GM23338 (cell line): ENCODE results near the gene VSIG10L2. TPM values are rescaled to one million over a fixed set of nuclear protein-coding genes. Genes with fewer than 3 reads are reported as not detected.

Experiments
- ATAC-seq: fragments of 200-7000 bp; cut with Tn5 transposase; 3 replicates; pipeline ENCODE4 v1.9.1; 2020
- DNase-seq: peaks from one replicate; pipeline ENCODE4 v3.0.0-alpha.2; 2015; ENCODE audit warnings: low spot score
- H2AFZ ChIP-seq: fragments of 200-600 bp; sonication (generic); 2 replicates; pipeline ENCODE4 v1.8.0; 2016; ENCODE audit warnings: antibody characterized with exemption, mild to moderate bottlenecking, moderate library complexity
- H3F3A ChIP-seq: fragments of 200-600 bp; sonication (generic); replicated peaks from 2 replicates; pipeline ENCODE4 v1.8.0; 2017; ENCODE audit warnings: antibody characterized with exemption, mixed run types, low read depth
- H3K27ac ChIP-seq: fragments of 200-600 bp; sonication (generic); 2 replicates; pipeline ENCODE4 v1.6.1; 2016; ENCODE audit warnings: low read depth
- H3K27me3 ChIP-seq: fragments of 200-600 bp; sonication (generic); 2 replicates; pipeline ENCODE4 v1.8.0; 2016; ENCODE audit warnings: mild to moderate bottlenecking, mixed run types, moderate library complexity; ENCODE audit not compliant: insufficient read depth
- H3K36me3 ChIP-seq: fragments of 200-600 bp; sonication (generic); 2 replicates; pipeline ENCODE4 v1.8.0; 2016; ENCODE audit warnings: mild to moderate bottlenecking; ENCODE audit not compliant: insufficient read depth
- H3K4me1 ChIP-seq: fragments of 200-600 bp; sonication (generic); 2 replicates; pipeline ENCODE4 v1.8.0; 2016; ENCODE audit warnings: mild to moderate bottlenecking, moderate library complexity; ENCODE audit not compliant: insufficient read depth
- H3K4me2 ChIP-seq: fragments of 200-600 bp; sonication (generic); 2 replicates; pipeline ENCODE4 v1.7.1; 2017; ENCODE audit warnings: mixed run types
- H3K4me3 ChIP-seq: fragments of 200-600 bp; sonication (generic); 2 replicates; pipeline ENCODE4 v1.6.1; 2016; ENCODE audit warnings: mixed run types
- H3K79me2 ChIP-seq: fragments of 200-600 bp; sonication (generic); replicated peaks from 2 replicates; pipeline ENCODE4 v1.8.0; 2017; ENCODE audit warnings: mild to moderate bottlenecking; ENCODE audit not compliant: insufficient read depth
- H3K9me2 ChIP-seq: fragments of 200-600 bp; sonication (generic); 2 replicates; pipeline ENCODE4 v1.8.0; 2017; ENCODE audit not compliant: insufficient read depth
- H4K20me1 ChIP-seq: fragments of 200-600 bp; sonication (generic); replicated peaks from 2 replicates; pipeline ENCODE4 v1.8.0; 2017; ENCODE audit warnings: mild to moderate bottlenecking; ENCODE audit not compliant: insufficient read depth
- H3K27ac Mint-ChIP-seq: 2 replicates; pipeline ENCODE4 v1.8.0; 2020; ENCODE audit warnings: inconsistent platforms, mild to moderate bottlenecking, moderate library complexity, mixed read lengths
- H3K27me3 Mint-ChIP-seq: 3 replicates; pipeline ENCODE4 v1.8.0; 2022; ENCODE audit warnings: low read depth, mild to moderate bottlenecking, moderate library complexity, mixed read lengths, inconsistent platforms; ENCODE audit not compliant: insufficient read depth, poor library complexity
- H3K36me3 Mint-ChIP-seq: 3 replicates; pipeline ENCODE4 v1.8.0; 2021; ENCODE audit warnings: low read depth, mild to moderate bottlenecking, inconsistent platforms, moderate library complexity, mixed read lengths
- H3K4me1 Mint-ChIP-seq: 3 replicates; pipeline ENCODE4 v1.8.0; 2020; ENCODE audit warnings: mild to moderate bottlenecking, inconsistent platforms, mixed read lengths
- H3K4me3 Mint-ChIP-seq: 3 replicates; pipeline ENCODE4 v1.8.0; 2021; ENCODE audit warnings: moderate library complexity, mild to moderate bottlenecking, inconsistent platforms, mixed read lengths
- H3K9me3 Mint-ChIP-seq: 3 replicates; pipeline ENCODE4 v1.8.0; 2020; ENCODE audit warnings: moderate library complexity, mild to moderate bottlenecking, inconsistent platforms, mixed read lengths
- CREB1 ChIP-seq: fragments of 250-450 bp; sonication (Bioruptor Pico); IDR thresholded peaks from 2 replicates; pipeline ENCODE4 v1.5.0; 2020; ENCODE audit warnings: low read depth, mild to moderate bottlenecking, moderate library complexity
- EZH2 ChIP-seq: fragments of 200-600 bp; sonication (generic); IDR thresholded peaks from one replicate; pipeline ENCODE4 v1.8.0; 2017; ENCODE audit warnings: antibody characterized with exemption, mild to moderate bottlenecking, low read depth; ENCODE audit not compliant: unreplicated experiment
- ZNF114 ChIP-seq: fragments of 250-450 bp; sonication (Bioruptor Pico); IDR thresholded peaks from 2 replicates; pipeline ENCODE4 v1.5.0; 2020; ENCODE audit warnings: mild to moderate bottlenecking, moderate library complexity
- ZNF331 ChIP-seq: fragments of 250-450 bp; sonication (Bioruptor Pico); IDR thresholded peaks from 2 replicates; pipeline ENCODE4 v1.5.0; 2020; ENCODE audit warnings: low read depth, mild to moderate bottlenecking, moderate library complexity
- polyA plus RNA-seq: library from polyadenylated mRNA; unstranded; fragments of >200 nt; fragmentation: Nextera tagmentation; extraction: Ambion mirVana; gene quantifications from 2 replicates; pipeline ENCODE4 v1.2.1, GENCODE V29; 2016
- total RNA-seq: library from RNA; depleted of rRNA; stranded (reverse); fragments of >200 nt; shearing (Covaris generic); gene quantifications from 2 replicates; pipeline ENCODE4 v1.2.3, GENCODE V29; 2014
- TF ChIP-seq, protein P1 (sequence below): fragments of 250-450 bp; sonication (Bioruptor Pico); IDR thresholded peaks from 2 replicates; pipeline ENCODE4 v1.5.0; 2020; ENCODE audit warnings: mild to moderate bottlenecking, moderate library complexity
- TF ChIP-seq, protein P2 (sequence below), 2 experiments: fragments of 200-600 bp in 1 of 2; sonication (generic) in 1 of 2; conservative IDR thresholded peaks; 2 replicates each; pipeline versions ENCODE4 v1.5.1 to v1.6.1; 2016 to 2017; ENCODE audit warnings: antibody characterized with exemption in 2 of 2, low read depth in 2 of 2, mild to moderate bottlenecking in 2 of 2, moderate library complexity in 1 of 2

The VSIG10L2 gene
- total and polyA plus RNA-seq, 2 experiments from 2014 or later, result 0.63 TPM; not detected in 1

DNA sequence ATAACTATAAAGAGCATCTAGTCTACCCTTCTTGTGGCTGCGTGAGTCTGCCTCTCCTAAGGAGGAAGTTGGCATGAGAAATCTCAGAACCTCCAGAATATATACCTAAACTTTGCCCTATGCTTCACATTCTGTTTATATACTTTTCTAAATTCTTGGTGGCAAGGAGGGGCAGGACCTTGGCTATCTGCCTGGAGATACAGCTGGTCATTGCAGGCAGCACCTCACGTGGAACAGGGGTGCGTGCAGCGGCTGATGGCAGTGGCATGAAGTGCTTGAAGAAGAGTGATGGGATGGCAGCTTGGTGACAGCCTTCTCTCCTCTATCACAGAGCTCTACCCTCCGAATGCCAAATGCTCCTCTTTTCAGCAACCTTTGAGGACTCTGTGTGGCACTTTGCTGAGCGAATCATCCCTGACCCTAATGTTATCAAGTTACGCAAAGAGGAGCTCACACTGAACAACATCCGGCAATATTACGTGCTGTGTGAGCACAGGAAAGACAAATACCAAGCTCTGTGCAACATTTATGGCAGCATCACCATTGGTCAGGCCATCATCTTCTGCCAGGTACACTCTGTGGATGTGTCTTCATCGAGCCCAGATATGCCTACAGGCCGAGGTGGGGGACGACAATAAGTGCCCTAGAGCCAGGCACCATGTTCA is 29.0 kb upstream of the VSIG10L2 start (continued):
- TF ChIP-seq, protein P1, sequence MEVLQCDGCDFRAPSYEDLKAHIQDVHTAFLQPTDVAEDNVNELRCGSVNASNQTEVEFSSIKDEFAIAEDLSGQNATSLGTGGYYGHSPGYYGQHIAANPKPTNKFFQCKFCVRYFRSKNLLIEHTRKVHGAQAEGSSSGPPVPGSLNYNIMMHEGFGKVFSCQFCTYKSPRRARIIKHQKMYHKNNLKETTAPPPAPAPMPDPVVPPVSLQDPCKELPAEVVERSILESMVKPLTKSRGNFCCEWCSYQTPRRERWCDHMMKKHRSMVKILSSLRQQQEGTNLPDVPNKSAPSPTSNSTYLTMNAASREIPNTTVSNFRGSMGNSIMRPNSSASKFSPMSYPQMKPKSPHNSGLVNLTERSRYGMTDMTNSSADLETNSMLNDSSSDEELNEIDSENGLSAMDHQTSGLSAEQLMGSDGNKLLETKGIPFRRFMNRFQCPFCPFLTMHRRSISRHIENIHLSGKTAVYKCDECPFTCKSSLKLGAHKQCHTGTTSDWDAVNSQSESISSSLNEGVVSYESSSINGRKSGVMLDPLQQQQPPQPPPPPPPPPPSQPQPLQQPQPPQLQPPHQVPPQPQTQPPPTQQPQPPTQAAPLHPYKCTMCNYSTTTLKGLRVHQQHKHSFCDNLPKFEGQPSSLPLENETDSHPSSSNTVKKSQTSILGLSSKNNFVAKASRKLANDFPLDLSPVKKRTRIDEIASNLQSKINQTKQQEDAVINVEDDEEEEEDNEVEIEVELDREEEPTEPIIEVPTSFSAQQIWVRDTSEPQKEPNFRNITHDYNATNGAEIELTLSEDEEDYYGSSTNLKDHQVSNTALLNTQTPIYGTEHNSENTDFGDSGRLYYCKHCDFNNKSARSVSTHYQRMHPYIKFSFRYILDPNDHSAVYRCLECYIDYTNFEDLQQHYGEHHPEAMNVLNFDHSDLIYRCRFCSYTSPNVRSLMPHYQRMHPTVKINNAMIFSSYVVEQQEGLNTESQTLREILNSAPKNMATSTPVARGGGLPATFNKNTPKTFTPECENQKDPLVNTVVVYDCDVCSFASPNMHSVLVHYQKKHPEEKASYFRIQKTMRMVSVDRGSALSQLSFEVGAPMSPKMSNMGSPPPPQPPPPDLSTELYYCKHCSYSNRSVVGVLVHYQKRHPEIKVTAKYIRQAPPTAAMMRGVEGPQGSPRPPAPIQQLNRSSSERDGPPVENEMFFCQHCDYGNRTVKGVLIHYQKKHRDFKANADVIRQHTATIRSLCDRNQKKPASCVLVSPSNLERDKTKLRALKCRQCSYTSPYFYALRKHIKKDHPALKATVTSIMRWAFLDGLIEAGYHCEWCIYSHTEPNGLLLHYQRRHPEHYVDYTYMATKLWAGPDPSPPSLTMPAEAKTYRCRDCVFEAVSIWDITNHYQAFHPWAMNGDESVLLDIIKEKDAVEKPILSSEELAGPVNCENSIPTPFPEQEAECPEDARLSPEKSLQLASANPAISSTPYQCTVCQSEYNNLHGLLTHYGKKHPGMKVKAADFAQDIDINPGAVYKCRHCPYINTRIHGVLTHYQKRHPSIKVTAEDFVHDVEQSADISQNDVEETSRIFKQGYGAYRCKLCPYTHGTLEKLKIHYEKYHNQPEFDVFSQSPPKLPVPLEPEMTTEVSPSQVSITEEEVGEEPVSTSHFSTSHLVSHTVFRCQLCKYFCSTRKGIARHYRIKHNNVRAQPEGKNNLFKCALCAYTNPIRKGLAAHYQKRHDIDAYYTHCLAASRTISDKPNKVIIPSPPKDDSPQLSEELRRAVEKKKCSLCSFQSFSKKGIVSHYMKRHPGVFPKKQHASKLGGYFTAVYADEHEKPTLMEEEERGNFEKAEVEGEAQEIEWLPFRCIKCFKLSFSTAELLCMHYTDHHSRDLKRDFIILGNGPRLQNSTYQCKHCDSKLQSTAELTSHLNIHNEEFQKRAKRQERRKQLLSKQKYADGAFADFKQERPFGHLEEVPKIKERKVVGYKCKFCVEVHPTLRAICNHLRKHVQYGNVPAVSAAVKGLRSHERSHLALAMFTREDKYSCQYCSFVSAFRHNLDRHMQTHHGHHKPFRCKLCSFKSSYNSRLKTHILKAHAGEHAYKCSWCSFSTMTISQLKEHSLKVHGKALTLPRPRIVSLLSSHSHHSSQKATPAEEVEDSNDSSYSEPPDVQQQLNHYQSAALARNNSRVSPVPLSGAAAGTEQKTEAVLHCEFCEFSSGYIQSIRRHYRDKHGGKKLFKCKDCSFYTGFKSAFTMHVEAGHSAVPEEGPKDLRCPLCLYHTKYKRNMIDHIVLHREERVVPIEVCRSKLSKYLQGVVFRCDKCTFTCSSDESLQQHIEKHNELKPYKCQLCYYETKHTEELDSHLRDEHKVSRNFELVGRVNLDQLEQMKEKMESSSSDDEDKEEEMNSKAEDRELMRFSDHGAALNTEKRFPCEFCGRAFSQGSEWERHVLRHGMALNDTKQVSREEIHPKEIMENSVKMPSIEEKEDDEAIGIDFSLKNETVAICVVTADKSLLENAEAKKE (CRISPR knock-in tag), result no peak
- TF ChIP-seq, protein P2, sequence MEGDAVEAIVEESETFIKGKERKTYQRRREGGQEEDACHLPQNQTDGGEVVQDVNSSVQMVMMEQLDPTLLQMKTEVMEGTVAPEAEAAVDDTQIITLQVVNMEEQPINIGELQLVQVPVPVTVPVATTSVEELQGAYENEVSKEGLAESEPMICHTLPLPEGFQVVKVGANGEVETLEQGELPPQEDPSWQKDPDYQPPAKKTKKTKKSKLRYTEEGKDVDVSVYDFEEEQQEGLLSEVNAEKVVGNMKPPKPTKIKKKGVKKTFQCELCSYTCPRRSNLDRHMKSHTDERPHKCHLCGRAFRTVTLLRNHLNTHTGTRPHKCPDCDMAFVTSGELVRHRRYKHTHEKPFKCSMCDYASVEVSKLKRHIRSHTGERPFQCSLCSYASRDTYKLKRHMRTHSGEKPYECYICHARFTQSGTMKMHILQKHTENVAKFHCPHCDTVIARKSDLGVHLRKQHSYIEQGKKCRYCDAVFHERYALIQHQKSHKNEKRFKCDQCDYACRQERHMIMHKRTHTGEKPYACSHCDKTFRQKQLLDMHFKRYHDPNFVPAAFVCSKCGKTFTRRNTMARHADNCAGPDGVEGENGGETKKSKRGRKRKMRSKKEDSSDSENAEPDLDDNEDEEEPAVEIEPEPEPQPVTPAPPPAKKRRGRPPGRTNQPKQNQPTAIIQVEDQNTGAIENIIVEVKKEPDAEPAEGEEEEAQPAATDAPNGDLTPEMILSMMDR (conservative IDR thresholded peaks at IDR 0.05; ENCODE audit: low read depth in 2 of 2), result no peak
- no peak for TF ChIP-seq EZH2
- no peak for TF ChIP-seq ZNF331 (CRISPR knock-in tag)
- no peak for TF ChIP-seq ZNF114 (CRISPR knock-in tag)

DNA sequence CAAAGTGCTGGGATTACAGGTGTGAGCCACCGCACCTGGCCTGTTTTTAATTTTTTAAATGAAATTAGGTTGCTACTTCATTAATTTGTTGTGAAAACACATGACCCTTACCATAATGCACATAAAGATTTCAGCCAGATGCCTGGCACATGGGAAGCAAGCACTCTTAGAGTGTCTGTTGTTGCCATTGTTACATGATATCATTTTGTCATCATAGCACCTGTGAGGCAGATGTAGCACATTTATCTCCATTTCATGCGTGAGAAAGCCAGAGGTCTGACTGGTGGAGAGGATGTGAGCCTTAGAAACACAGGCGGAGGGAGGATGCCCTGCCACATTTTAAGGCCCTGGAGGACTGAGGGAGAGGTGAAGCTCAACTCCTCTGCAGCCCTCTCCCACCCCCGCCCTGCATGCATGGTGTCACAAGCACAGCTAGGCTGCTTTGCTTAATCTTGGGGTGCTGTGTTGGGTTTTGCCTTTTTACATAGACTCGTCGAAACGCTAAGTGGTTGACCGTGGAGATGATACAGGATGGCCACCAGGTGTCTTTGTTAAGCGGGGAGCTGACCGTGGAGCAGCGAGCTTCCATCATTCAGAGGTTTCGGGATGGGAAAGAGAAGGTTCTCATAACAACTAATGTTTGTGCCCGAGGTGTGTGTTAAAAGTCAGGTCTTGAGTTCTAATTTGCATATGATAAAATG is 27.6 kb upstream of the VSIG10L2 start:
- peaks cover 8% of the 10 kb centered on the region; the same call in 2 of the 3 replicates for H3K4me1 Mint-ChIP-seq
- peak; percentile 53 for DNase-seq
- no peaks in the 10 kb centered on the region for H3F3A ChIP-seq
- H3K9me2 ChIP-seq, result no peaks in the 10 kb centered on the region
- H4K20me1 ChIP-seq, result no peaks in the 10 kb centered on the region
- no peaks in the 10 kb centered on the region for H3K36me3 ChIP-seq
- no peak overlapping the region; the same call in 2 of the 3 replicates for H3K4me3 Mint-ChIP-seq
- no peak overlapping the region for H3K4me2 ChIP-seq
- H3K27me3 ChIP-seq, result no peaks in the 10 kb centered on the region
- H3K27ac ChIP-seq, result no peak overlapping the region
- ATAC-seq, result peak; percentile 65
- no peaks in the 10 kb centered on the region for H3K4me1 ChIP-seq
- no peak overlapping the region for H3K27ac Mint-ChIP-seq
- peaks cover 1% of the 10 kb centered on the region for H3K27me3 Mint-ChIP-seq
- TF ChIP-seq, protein P2 (conservative IDR thresholded peaks at IDR 0.05; ENCODE audit: low read depth in 2 of 2), result peak; percentile 36 to 41
- no peak for TF ChIP-seq CREB1
- H3K36me3 Mint-ChIP-seq, result no peaks in the 10 kb centered on the region
- H3K9me3 Mint-ChIP-seq, result no peaks in the 10 kb centered on the region
- no peak overlapping the region for H3K4me3 ChIP-seq
- no peaks in the 10 kb centered on the region for H3K79me2 ChIP-seq
- no peak overlapping the region for H2AFZ ChIP-seq
